Uterus (tissue), 2 donors: ENCODE data around the gene PCNP.

Source experiments
- POLR2A ChIP-seq, 2 donors: fragments of 450-650 bp; IDR thresholded peaks; one replicate each; pipeline ENCODE4 v1.6.1; 2016; ENCODE audit warnings: antibody characterized with exemption in 2 of 2, mild to moderate bottlenecking in 1 of 2, moderate library complexity in 1 of 2
- TF ChIP-seq, protein P1 (sequence below), 4 experiments: fragments of 200-600 bp in 2 of 4; fragments of 450-650 bp in 2 of 4; sonication (generic) in 2 of 4; IDR thresholded peaks; one replicate each; pipeline ENCODE4 v1.5.1; 2016 to 2019; ENCODE audit warnings: antibody characterized with exemption in 4 of 4, mild to moderate bottlenecking in 2 of 4, moderate library complexity in 1 of 4

DNA sequence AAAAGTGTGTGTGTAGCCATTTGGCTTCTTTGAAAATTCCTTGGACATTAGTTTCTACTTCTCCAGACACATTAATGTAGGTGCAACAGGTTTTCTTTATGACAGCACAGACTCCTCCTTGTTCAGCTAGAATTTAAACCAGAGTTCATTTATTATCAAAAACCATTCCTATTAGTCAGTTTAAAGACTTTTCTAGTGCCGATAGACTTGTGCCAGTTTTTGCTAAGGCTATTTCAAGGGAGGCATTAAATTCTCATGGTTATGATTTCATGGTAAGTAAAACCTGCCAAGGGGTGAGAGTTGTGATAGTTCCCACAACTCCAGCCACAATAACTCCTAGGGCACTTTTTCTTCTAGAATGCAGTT lies 40.4 kb upstream of the PCNP start:
- TF ChIP-seq, protein P1, sequence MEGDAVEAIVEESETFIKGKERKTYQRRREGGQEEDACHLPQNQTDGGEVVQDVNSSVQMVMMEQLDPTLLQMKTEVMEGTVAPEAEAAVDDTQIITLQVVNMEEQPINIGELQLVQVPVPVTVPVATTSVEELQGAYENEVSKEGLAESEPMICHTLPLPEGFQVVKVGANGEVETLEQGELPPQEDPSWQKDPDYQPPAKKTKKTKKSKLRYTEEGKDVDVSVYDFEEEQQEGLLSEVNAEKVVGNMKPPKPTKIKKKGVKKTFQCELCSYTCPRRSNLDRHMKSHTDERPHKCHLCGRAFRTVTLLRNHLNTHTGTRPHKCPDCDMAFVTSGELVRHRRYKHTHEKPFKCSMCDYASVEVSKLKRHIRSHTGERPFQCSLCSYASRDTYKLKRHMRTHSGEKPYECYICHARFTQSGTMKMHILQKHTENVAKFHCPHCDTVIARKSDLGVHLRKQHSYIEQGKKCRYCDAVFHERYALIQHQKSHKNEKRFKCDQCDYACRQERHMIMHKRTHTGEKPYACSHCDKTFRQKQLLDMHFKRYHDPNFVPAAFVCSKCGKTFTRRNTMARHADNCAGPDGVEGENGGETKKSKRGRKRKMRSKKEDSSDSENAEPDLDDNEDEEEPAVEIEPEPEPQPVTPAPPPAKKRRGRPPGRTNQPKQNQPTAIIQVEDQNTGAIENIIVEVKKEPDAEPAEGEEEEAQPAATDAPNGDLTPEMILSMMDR (IDR thresholded peaks at IDR 0.05) = no peak
- no peak for TF ChIP-seq POLR2A (IDR thresholded peaks at IDR 0.05)
